H9 (cell line): Measurements from ENCODE around the gene ADAMTS13. TPM values are rescaled to one million over a fixed set of nuclear protein-coding genes. Genes with fewer than 3 reads are reported as not detected.

Experiments used
- DNase-seq: peaks from one replicate; pipeline ENCODE4 v3.0.0-alpha.2; 2017
- H2AFZ ChIP-seq: one replicate; pipeline ENCODE4 v1.6.1; 2013; ENCODE audit warnings: mild to moderate bottlenecking, low read length, control low read depth, moderate library complexity
- H2AK5ac ChIP-seq: 2 replicates; pipeline ENCODE4 v1.6.1; 2013; ENCODE audit warnings: low read length, control low read depth, mixed read lengths; ENCODE audit not compliant: insufficient read length
- H2BK120ac ChIP-seq: one replicate; pipeline ENCODE4 v1.6.1; 2013; ENCODE audit warnings: low read depth, mild to moderate bottlenecking, low read length, control low read depth, inconsistent platforms; ENCODE audit not compliant: poor library complexity, severe bottlenecking
- H2BK12ac ChIP-seq: 2 replicates; pipeline ENCODE4 v1.6.1; 2013; ENCODE audit warnings: low read length, control low read depth, mixed read lengths, low read depth; ENCODE audit not compliant: insufficient read length
- H2BK15ac ChIP-seq: 2 replicates; pipeline ENCODE4 v1.6.1; 2013; ENCODE audit warnings: low read depth, low read length, control low read depth
- H2BK20ac ChIP-seq: one replicate; pipeline ENCODE4 v1.6.1; 2013; ENCODE audit warnings: low read depth, mild to moderate bottlenecking, low read length, control low read depth, inconsistent platforms; ENCODE audit not compliant: poor library complexity, severe bottlenecking
- H2BK5ac ChIP-seq: 2 replicates; pipeline ENCODE4 v1.6.1; 2013; ENCODE audit warnings: low read length, control low read depth, mixed read lengths; ENCODE audit not compliant: insufficient read length
- H3K14ac ChIP-seq: 2 replicates; pipeline ENCODE4 v1.6.1; 2013; ENCODE audit warnings: low read length, control low read depth; ENCODE audit not compliant: insufficient read depth
- H3K18ac ChIP-seq: 2 replicates; pipeline ENCODE4 v1.6.1; 2013; ENCODE audit warnings: low read depth, mild to moderate bottlenecking, mixed read lengths, low read length, control low read depth; ENCODE audit not compliant: insufficient read length
- H3K23ac ChIP-seq: 2 replicates; pipeline ENCODE4 v1.6.1; 2013; ENCODE audit warnings: low read length, control low read depth, mixed read lengths, low read depth; ENCODE audit not compliant: insufficient read length
- H3K23me2 ChIP-seq: 2 replicates; pipeline ENCODE4 v1.6.1; 2013; ENCODE audit warnings: low read depth, mild to moderate bottlenecking, mixed read lengths, low read length, control low read depth; ENCODE audit not compliant: insufficient read length, poor library complexity, severe bottlenecking
- H3K27ac ChIP-seq: 2 replicates; pipeline ENCODE4 v1.5.1; 2013; ENCODE audit warnings: low read length, control low read depth, mixed read lengths, low read depth; ENCODE audit not compliant: insufficient read length
- H3K27me3 ChIP-seq: 2 replicates; pipeline ENCODE4 v1.6.1; 2013; ENCODE audit warnings: low read length, control low read depth, inconsistent platforms; ENCODE audit not compliant: insufficient read depth
- H3K4ac ChIP-seq: 2 replicates; pipeline ENCODE4 v1.6.1; 2013; ENCODE audit warnings: low read depth, mild to moderate bottlenecking, control low read depth, inconsistent platforms, low read length, moderate library complexity
- H3K4me1 ChIP-seq: 2 replicates; pipeline ENCODE4 v1.6.1; 2013; ENCODE audit warnings: low read length, control low read depth, inconsistent platforms; ENCODE audit not compliant: insufficient read depth
- H3K4me2 ChIP-seq: 2 replicates; pipeline ENCODE4 v1.6.1; 2013; ENCODE audit warnings: low read length, control low read depth, mixed read lengths; ENCODE audit not compliant: insufficient read length, insufficient read depth
- H3K56ac ChIP-seq: 2 replicates; pipeline ENCODE4 v1.6.1; 2013; ENCODE audit warnings: low read depth, mild to moderate bottlenecking, mixed read lengths, low read length, control low read depth; ENCODE audit not compliant: insufficient read length
- H3K79me1 ChIP-seq: 2 replicates; pipeline ENCODE4 v1.6.1; 2013; ENCODE audit warnings: low read depth, mild to moderate bottlenecking, moderate library complexity, low read length, control low read depth, inconsistent platforms; ENCODE audit not compliant: insufficient read depth, poor library complexity, severe bottlenecking
- H3K79me2 ChIP-seq: 2 replicates; pipeline ENCODE4 v1.6.1; 2013; ENCODE audit warnings: low read length, control low read depth, inconsistent platforms; ENCODE audit not compliant: insufficient read depth
- H3K9ac ChIP-seq: 2 replicates; pipeline ENCODE4 v1.6.1; 2013; ENCODE audit warnings: low read length, control low read depth, mixed read lengths; ENCODE audit not compliant: insufficient read length; ENCODE audit errors: extremely low read depth
- H3K9me3 ChIP-seq: one replicate; pipeline ENCODE4 v1.6.1; 2013; ENCODE audit warnings: low read depth, low read length, inconsistent platforms; ENCODE audit not compliant: control insufficient read depth
- H3T11ph ChIP-seq: one replicate; pipeline ENCODE4 v1.6.1; 2013; ENCODE audit warnings: mild to moderate bottlenecking, low read length, control low read depth, inconsistent platforms
- H4K20me1 ChIP-seq: one replicate; pipeline ENCODE4 v1.6.1; 2013; ENCODE audit not compliant: control insufficient read depth, insufficient read length, insufficient read depth
- H4K5ac ChIP-seq: 2 replicates; pipeline ENCODE4 v1.6.1; 2013; ENCODE audit warnings: low read depth, mild to moderate bottlenecking, mixed read lengths, low read length, control low read depth; ENCODE audit not compliant: insufficient read length
- H4K8ac ChIP-seq: replicated peaks from 2 replicates; pipeline ENCODE4 v1.6.1; 2013; ENCODE audit warnings: low read length, control low read depth, mixed read lengths, low read depth; ENCODE audit not compliant: insufficient read length
- H4K91ac ChIP-seq: 2 replicates; pipeline ENCODE4 v1.6.1; 2013; ENCODE audit warnings: low read depth, mild to moderate bottlenecking, moderate library complexity, mixed read lengths, low read length, control low read depth; ENCODE audit not compliant: insufficient read length
- H3K27ac Mint-ChIP-seq, 3 experiments: 2 replicates in 2 of 3; 3 replicates in 1 of 3; pipeline ENCODE4 v1.8.0; 2020 to 2021; ENCODE audit warnings: mixed read lengths in 3 of 3, mild to moderate bottlenecking in 1 of 3, moderate library complexity in 1 of 3
- H3K27me3 Mint-ChIP-seq: 2 replicates; pipeline ENCODE4 v1.8.0; 2021; ENCODE audit warnings: low read depth, mild to moderate bottlenecking, moderate library complexity, mixed read lengths
- H3K36me3 Mint-ChIP-seq, 3 experiments: 2 replicates in 2 of 3; 3 replicates in 1 of 3; pipeline ENCODE4 v1.8.0; 2020 to 2021; ENCODE audit warnings: low read depth in 3 of 3, mixed read lengths in 3 of 3; ENCODE audit not compliant: insufficient read depth in 1 of 3
- H3K4me1 Mint-ChIP-seq, 2 experiments: 2 replicates each; pipeline ENCODE4 v1.8.0; 2020; ENCODE audit warnings: mixed read lengths in 2 of 2
- H3K4me3 Mint-ChIP-seq, 2 experiments: 2 replicates in 1 of 2; 3 replicates in 1 of 2; pipeline ENCODE4 v1.8.0; 2020 to 2021; ENCODE audit warnings: mild to moderate bottlenecking in 2 of 2, mixed read lengths in 2 of 2, moderate library complexity in 1 of 2
- H3K9me3 Mint-ChIP-seq, 2 experiments: 2 replicates in 1 of 2; 3 replicates in 1 of 2; pipeline ENCODE4 v1.8.0; 2020; ENCODE audit warnings: mild to moderate bottlenecking in 2 of 2, mixed read lengths in 2 of 2, moderate library complexity in 1 of 2
- WGBS: extraction: QIAGEN DNeasy Blood & Tissue Kit; methylation state at CpG from one replicate; pipeline ENCODE4 v1.1.7; 2013; ENCODE audit warnings: missing lambda C conversion rate, low lambda C conversion rate, mixed read lengths; ENCODE audit not compliant: insufficient read length; ENCODE audit errors: extremely low coverage; 5-methylcytosine and 5-hydroxymethylcytosine counted together
- total RNA-seq: library from RNA; stranded (reverse); gene quantifications from 2 replicates; pipeline ENCODE4 v1.2.1, GENCODE V29; 2021
- TF ChIP-seq, protein P1 (sequence below): fragments of 200-600 bp; sonication (generic); conservative IDR thresholded peaks from 3 replicates; pipeline ENCODE4 v1.8.0; 2021; ENCODE audit warnings: antibody characterized with exemption, mild to moderate bottlenecking

The ADAMTS13 gene
- total RNA-seq, 1 experiment from 2014 or later = 8.8 TPM

DNA sequence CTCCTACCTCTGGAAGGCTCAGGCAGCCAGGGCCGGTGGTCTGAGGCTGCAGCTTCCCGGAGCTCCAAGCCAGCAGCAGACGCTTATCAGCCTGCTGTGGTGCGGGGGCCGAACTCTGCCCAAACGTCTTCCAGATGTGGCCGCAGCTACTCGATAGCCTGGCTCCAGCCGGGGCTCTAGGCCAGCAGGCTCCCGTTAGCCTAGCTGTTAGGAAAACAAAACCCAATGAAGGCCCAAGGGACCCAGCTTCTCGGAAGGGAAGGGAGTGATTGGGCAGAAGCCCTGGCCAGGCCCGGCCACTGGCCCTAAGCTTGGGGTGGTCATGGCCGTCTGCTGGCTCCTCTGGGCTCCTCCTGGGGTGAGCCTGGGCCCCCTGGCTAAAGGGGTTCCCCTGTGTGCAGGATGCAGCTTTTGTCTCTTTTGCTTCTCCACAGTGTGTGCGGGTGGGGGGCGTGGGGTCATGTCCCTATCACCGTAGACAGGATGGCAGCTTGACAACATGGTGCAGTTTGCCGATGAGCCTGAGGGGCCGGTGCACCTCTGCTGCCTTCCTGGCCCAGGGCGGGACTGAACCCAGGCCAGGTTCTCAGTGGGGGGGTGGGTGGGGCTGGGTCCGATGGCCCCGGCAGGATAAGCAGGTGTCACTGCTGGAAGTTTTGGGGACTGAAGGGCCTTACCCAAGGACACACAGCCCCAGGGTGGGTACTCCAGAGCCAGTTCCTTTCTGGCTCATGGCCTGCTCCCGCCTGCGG is 83.9 kb downstream of the ADAMTS13 start:
- no peak overlapping the region for H3K27ac ChIP-seq
- no CpG with 5 or more reads among the region's 23 CpGs for WGBS
- H2AFZ ChIP-seq = no peak overlapping the region

More for the DNA sequence above, 83.9 kb downstream of the ADAMTS13 start:
- H2BK20ac ChIP-seq = no peak overlapping the region
- no peak overlapping the region for H4K5ac ChIP-seq
- H3T11ph ChIP-seq = no peak overlapping the region
- Mint-ChIP-seq H3K27ac (no peak overlapping the region), H3K4me1 (peaks cover 8 to 11% of the 10 kb centered on the region in 2 experiments), H3K27me3 (peaks cover 29% of the 10 kb centered on the region), H3K4me3 (no peak overlapping the region), H3K36me3 (peaks cover 0 to 14% (median 4%) of the 10 kb centered on the region in 3 experiments; a peak in 5 of 7 replicates), H3K9me3 (peaks cover 14 to 17% of the 10 kb centered on the region in 2 experiments)
- no peaks in the 10 kb centered on the region for H3K79me1 ChIP-seq
- H2BK120ac ChIP-seq = no peak overlapping the region
- H3K4ac ChIP-seq = no peak overlapping the region
- no peak overlapping the region for H2BK12ac ChIP-seq
- no peak overlapping the region for H3K9ac ChIP-seq
- H3K56ac ChIP-seq = no peak overlapping the region
- TF ChIP-seq, protein P1, sequence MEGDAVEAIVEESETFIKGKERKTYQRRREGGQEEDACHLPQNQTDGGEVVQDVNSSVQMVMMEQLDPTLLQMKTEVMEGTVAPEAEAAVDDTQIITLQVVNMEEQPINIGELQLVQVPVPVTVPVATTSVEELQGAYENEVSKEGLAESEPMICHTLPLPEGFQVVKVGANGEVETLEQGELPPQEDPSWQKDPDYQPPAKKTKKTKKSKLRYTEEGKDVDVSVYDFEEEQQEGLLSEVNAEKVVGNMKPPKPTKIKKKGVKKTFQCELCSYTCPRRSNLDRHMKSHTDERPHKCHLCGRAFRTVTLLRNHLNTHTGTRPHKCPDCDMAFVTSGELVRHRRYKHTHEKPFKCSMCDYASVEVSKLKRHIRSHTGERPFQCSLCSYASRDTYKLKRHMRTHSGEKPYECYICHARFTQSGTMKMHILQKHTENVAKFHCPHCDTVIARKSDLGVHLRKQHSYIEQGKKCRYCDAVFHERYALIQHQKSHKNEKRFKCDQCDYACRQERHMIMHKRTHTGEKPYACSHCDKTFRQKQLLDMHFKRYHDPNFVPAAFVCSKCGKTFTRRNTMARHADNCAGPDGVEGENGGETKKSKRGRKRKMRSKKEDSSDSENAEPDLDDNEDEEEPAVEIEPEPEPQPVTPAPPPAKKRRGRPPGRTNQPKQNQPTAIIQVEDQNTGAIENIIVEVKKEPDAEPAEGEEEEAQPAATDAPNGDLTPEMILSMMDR = no peak
- DNase-seq = no peak
- H3K23ac ChIP-seq = no peak overlapping the region
- no peak overlapping the region for H2BK15ac ChIP-seq
- no peak overlapping the region for H3K18ac ChIP-seq
- no peak overlapping the region for H3K4me2 ChIP-seq
- peaks cover 2% of the 10 kb centered on the region; the same call in 1 of the 2 replicates for H3K4me1 ChIP-seq
- H4K8ac ChIP-seq = no peak overlapping the region
- no peaks in the 10 kb centered on the region for H3K79me2 ChIP-seq
- no peak overlapping the region for H2BK5ac ChIP-seq
- no peak overlapping the region for H4K91ac ChIP-seq
- no peaks in the 10 kb centered on the region for H3K27me3 ChIP-seq
- no peaks in the 10 kb centered on the region for H3K9me3 ChIP-seq
- H2AK5ac ChIP-seq = no peak overlapping the region
- no peak overlapping the region for H3K14ac ChIP-seq
- H3K23me2 ChIP-seq = no peaks in the 10 kb centered on the region
- peaks cover 3% of the 10 kb centered on the region for H4K20me1 ChIP-seq
